ENCODE measurements around the gene ZNF253.
"Not testable (repeated sequence)": the region's sequence is repeated elsewhere in the genome, so short reads cannot be mapped to it uniquely, and the experiment has no call there.

ZNF253 gene

DNA sequence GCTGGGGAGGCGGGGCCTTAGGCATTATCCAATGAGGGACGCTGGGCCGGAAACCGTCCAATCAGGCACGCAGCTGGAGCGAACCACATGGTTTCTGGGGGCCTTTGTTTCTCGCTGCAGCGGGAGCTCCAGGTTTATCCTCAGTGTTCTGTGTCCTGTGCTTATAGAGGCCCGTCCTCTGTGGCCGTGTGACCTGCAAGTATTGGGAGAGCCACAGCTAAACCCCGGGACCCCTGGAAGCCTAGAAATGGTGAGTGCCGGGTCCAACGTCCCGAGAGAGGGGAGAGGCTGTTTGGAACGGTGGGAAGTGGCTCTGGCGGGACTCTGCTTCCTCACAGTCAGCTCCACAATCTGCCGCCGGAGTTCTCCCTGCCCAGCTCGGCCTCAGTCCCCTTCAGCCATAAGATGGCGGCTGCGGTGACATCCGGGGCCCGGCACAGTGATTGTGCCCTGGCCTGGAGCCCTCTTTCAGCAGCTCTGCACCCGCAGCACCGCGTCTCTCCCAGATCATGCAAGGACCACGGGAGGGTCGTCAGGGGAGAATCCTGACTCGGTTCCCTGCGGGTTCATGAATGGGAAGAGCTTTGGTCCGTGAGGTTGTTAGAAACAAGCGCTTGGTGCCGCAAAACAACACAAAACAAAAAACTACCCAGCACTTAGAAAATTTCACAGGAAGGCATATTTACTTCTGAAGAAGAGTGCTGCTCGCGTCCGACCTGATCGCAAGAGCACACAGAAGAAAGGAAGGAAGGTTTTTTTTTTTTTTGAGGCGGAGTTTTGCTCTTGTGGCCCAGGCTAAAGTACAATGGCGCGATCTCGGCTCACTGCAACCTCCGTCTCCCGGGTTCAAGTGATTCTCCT lies at the start of gene ZNF253:
ZNF253 (plus strand) TSS at position 133 of the 861 bp plus-strand sequence; CDS start at position 248, 115 bp downstream.
- peak; percentile 94 for DNase-seq

DNA sequence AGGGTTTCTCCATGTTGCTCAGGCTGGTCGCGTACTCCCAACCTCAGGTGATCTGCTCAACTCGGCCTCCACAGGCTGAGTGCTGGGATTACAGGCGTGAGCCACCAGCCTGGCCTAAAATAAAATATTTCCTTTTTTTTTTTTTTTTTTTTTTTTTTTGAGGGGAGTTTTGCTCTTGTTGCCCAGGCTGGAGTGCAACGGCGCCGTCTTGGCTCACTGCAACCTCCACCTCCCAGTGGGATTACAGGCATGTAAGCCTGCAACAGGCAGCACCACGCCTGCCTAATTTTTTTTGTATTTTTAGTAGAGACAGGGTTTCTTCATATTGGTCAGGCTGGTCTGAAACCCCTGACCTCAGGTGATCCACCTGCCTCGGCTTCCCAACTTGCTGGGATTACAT lies 49.0 kb upstream of the ZNF253 start:
- DNase-seq, result no peak

DNA sequence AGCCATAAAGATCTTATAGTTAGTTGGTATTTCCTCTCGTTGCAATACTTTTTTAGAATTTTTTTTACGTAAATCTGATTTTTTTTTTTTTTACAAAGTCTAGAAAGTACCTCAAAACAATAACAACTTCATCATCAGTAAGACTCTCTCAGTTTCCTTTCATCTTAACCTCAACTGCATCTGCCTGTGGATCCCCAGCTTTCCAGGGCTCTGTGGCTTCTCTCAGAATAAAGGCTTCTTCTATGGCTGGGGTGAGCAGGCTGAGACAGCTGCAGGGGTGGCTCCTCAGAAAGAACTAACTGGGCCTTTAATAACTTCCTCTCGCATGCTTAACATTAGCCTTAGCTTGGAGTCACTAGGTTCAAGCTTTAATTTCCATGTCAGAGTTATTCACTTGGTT lies 48.3 kb upstream of the ZNF253 start:
- DNase-seq, result no peak

DNA sequence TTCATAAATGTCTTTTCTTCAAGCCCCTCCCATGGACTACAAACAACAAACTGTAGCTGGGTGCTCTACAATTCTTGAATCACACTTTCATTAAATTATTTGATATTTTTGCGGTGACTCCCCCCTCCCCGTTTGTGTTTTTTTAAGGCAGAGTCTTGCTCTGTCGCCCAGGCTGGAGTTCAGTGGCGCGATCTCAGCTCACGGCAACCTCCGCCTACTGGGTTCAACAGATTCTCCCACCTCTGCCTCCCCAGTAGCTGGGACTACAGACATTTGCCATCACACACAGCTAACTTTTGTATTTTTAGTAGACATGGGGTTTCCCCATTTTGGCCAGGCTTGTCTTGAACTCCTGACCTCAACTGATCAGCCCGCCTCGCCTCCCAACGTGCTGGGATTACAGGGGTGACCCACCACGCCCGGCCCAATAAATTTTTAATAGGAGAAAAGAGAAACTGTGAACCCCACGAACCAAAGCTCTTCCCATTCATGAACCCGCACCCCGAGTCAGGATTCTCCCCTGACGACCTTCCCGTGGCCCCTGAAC lies 44.8 kb upstream of the ZNF253 start:
- DNase-seq, result no peak

DNA sequence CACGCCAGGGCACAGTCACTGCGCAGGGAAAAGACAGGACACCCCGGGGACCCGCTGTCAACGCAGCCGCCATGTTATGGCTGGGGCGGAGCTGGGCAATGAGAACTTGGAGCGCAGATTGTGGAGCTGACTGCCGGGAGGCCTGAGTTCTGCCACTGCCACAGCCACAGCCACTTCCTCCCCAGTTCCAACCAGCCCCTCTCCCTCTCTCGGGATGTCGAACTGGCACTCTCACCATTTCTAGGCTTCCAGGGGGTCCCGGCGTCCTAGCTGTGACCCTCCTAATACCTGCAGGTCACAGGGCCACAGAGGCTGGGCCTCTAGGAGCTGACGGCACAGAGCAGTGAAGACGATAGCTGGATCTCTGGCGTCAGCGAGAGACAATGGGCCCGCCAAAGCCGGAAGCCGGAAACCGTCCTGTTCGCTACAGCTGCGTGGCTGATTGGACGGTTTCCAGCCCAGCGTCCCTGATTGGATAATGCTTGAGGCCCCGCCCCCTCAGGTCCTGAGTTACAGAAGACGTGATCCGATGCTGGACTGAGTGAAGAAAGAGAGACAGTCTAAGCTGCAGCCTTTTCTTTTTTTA lies 44.2 kb upstream of the ZNF253 start, which contains the start of gene ZNF506:
ZNF506 (minus strand) TSS at position 385 of the 586 bp plus-strand sequence; CDS start at position 238, 147 bp downstream.
- DNase-seq, result peak; percentile 95

DNA sequence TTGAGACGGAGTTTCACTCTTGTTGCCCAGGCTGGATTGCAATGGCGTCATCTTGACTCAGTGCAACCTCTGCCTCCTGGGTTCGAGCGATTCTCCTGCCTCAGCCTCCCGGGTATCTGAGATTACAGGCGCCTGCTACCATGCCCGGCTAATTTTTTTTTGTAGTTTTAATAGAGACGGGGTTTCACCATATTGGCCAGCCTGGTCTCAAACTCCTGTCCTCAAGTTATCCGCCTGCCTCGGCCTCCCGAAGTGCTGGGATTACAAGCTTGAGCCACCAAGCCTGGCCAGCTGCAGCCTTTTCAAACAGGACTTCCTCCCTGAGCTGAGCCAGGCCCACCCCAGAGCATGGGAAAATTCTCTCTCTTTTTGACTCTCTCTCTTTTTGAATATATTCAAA lies 43.7 kb upstream of the ZNF253 start:
- peak; percentile 65 for DNase-seq

DNA sequence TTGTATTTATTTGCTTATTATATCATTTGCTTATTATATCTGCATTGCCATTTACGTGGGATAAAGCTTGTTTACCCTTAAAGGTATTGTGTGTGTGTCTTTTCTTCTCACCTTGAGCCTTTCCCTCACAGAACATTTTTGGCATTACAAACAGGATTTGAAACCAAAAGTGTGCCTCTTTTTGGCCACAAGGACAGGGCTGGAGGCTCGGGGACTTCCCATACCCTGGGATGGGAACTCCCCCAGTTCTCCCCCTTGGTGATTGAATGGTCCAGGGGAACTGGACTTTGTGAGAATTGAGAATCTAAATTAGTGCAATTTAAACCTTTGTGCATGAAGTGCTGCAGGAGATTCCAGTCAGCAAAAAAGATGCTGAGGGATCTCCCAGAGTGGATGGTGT lies 41.8 kb upstream of the ZNF253 start:
- DNase-seq, result no peak

DNA sequence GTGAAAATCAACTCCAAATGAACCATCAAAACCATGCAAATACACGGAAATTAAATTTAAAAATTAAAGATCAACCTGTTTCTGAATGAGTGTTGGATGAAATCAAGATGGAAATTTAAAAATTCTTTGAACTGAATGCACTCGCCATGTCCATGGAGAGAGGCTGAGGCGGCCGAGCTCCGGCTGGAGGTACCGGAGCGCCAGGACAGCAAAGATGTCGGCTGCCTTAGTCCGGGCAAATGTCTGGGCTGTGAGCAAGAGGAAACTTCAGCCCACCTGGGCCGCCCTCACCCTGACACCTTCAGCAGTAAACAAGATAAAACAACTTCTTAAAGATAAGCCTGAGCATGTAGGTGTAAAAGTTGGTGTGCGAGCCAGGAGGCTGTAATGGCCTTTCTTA lies 38.8 kb upstream of the ZNF253 start:
- no peak for DNase-seq

DNA sequence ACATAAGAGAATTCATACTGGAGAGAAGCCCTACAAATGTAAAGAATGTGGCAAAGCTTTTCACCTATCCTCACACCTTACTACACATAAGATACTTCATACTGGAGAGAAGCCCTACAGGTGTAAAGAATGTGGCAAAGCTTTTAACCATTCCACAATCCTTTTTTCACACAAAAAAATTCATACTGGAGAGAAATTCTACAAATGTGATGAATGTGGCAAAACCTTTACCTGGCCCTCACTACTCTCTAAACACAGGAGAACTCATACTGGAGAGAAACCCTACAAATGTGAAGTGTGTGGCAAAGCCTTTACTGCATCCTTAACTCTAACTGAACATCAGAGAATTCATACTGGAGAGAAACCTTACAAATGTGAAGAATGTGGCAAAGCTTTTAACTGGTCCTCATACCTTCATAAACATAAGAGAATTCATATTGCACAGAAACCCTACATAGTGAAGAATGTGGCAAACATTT lies 30.1 kb upstream of the ZNF253 start:
- no peak for DNase-seq

DNA sequence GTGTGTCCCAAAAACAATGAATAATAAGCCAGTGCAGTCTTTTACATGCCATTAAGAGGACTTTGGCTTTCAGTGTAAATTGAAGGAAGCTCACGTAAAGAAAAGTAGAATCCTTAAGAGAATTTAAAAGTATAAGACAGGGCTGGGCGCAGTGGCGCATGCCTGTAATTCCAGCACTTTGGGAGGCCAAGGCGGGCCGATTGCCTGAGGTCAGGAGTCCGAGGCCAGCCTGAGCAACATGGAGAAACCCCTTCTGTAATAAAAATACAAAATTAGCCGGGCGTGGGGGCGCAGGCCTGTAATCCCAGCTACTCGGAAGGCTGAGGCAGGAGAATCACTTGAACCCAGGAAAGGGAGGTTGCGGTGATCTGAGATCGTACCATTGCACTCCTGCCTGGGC lies 17.9 kb upstream of the ZNF253 start:
- no peak for DNase-seq

DNA sequence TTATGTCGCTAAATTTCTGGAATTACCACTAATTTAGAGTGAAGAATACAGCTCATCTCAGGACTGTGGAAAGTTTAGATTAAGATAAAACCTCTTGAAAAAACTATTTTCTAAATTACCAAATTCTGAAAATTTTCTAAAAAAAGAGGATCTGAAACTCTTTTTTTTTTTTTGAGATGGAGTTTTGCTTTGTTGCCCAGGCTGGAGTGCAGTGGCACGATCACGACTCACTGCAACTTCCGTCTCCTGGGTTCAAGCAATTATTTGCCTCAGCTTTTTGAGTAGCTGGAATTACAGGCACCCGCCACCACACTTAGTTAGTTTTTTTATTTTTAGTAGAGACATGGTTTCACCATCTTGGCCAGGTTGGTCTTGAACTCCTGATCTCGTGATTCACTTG lies 16.6 kb upstream of the ZNF253 start:
- DNase-seq, result no peak

DNA sequence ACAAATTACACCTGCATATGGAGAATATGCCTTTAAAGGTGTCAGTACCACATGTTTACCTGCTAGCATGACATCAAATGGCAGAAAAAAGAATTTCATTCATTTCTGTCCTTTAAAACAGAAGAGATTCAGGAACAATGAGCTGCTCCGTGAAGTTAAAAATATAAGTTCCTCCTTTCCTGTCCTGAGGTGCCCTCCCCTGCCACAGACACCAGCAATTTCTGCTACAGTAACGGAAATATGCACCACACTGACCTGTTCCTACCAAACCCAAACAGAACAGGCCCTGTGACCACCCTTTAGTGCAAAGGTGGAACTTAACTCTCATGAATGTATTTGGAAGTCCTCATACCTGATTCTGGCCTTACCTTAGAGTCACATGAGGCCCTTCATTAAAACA lies 13.9 kb upstream of the ZNF253 start:
- not testable (repeated sequence) for DNase-seq

DNA sequence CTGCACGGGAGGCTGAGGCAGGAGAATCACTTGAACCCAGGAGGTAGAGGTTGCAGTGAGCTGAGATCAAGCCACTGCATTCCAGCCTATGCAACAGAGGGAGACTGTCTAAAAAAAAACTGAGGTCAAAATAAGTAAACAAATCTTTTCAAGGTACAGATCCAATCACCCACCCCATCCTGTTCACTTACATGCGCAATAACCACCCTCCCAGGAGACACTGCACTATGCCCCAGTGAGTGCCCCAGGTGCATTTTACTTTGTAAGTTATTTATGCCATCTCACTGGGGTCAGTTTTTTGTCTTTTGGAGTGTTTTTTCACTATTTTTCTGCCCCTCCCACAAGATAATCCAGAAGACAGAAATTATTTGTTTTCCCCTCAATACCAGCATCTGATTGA lies 6.9 kb upstream of the ZNF253 start:
- DNase-seq, result no peak

DNA sequence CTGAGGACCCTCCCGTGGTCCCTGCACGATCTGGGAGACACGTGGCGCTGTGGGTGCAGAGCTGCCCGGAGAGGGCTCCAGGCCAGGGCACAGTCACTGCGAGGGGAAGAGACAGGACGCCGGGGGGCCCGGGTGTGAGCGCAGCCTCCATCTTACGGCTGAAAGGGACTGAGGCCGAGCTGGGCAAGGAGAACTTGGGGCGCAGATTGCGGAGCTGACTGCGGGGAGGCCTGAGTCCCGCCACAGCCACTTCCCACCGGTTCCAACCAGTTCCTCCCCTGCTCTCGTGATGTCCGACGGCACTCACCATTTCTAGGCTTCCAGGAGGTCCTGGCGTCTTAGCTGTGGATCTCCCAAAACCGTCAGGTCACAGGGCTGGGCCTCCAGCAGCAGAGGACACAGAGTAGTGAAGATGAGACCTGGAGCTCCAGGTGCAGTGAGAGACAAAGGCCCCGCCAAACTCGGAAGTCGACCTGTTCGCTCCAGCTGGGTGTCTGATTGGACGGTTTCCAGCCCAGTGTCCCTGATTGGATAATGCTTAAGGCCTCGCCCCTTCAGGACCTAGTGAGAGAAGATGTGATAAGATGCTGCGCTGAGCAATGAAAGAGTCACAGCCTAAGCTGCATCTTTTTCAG lies 4.8 kb upstream of the ZNF253 start:
- DNase-seq, result peak; percentile 58

DNA sequence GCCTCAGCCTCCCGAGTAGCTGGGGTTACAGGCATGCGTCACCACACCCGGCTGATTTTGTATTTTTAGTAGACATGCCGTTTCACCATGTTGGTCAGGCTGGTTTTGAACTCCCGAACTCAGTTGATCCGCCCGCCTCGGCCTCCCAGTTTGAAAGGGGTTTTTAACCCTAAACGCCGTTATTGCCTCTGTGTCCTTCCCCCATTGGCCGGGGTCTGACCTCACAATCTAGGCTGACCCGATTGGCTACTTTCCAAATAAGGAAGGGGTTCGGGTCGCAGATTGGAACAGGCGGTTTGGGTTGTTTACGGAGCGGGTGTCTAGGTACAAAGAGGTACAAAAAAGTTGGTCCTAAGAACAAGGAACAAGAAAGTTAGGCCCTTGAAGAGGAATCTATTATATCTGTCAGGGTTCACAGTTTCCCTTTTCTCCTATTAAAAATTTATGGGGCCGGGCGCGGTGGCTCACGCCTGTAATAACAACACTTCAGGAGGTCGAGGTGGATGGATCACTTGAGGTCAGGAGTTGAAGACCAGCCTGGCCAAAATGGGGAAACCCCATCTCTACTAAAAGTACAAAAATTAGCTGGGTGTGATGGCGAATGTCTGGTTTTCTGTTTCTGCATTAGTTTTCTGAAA lies 1.0 kb downstream of the ZNF253 start:
- peak; percentile 68 for DNase-seq

DNA sequence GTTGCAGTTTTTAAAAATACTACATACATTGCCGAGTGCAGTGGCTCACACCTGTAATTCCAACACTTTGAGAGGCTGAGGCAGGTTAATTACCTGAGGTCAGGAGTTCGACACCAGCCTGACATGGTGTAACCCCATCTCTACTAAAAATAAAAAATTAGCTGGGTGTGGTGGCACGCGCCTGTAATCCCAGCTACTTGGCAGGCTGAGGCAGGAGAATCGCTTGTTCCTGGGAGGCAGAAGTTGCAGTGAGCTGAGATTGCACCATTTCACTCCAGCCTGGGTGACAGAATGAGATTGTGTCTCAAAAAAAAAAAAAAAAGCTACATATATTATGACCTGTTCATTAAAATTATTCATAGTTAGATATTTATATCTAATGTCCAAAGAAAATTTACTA lies 4.4 kb downstream of the ZNF253 start:
- not testable (repeated sequence) for DNase-seq

DNA sequence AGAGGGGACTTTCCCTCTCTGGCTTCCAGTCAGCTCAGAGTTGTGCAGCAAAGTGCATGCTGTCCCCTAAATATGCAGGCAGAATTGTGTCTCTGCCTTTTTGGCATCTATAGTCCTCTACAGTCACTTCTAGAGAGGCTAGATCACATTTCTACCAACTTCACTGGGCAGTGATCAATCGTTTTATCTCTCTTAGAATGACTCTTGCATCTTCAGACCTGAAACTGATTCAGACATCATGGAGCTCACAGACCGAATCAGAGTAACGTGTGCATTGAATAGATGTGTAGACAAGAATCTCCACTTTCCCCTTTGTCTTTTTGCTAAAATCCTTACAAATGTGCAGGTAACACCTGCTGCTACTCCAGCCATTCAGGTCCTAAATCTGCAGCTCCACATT lies 6.2 kb downstream of the ZNF253 start:
- DNase-seq, result no peak

DNA sequence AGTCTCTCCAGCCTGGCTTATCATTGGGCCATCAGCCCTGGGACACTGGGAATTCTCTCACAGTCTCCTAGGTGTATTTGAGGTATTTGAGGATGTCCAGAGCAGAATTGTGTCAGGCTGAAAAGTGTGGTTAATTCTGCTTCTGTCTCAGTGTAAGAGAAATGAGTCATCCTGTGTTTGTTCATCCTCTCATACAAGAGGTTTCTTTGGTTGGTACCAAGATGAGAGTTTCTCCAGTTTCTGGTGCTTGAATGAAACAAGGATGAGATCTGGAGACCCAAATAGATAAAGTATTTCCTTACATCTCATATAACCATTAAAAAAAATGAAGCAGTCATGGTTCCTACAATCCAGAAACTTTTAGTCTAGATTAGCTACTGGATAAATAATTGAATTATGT lies 7.7 kb downstream of the ZNF253 start:
- no peak for DNase-seq

DNA sequence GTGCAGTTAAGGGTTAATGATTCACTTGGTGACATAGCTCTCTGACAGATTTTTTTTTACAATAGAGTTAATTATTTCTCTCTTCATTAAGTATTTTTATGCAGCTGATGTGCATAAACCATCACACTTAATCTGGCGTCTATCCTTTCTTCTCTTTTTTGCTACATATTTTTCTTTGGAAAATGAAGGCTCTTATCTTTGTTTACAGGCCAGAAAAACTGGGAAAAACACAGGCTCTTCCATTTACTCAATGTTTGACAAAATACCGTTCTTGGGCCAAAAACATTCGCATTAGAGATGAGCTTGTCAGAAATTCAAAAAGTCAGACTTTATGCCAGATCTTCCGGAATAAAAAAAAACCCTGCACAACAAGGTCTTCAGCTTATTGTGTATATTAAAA lies 12.0 kb downstream of the ZNF253 start:
- no peak for DNase-seq

DNA sequence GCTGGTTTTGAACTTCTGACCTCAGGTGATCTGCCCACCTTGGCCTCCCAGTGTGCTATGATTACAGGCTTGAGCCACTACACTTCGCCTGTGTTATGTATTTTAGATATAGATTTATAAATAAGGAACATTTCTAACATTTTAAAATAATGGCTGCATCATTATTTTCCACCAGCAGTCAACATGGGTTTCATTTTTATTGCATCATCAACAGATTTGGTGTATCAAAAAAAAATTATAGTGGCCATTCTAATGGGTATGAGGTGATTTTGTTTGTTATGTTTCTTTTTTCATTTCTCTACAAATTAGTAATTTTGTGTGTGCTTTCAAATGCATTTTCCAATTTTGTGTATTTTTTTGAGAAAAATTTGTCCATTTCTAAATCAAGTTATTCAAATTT lies 18.9 kb downstream of the ZNF253 start:
- DNase-seq, result no peak

DNA sequence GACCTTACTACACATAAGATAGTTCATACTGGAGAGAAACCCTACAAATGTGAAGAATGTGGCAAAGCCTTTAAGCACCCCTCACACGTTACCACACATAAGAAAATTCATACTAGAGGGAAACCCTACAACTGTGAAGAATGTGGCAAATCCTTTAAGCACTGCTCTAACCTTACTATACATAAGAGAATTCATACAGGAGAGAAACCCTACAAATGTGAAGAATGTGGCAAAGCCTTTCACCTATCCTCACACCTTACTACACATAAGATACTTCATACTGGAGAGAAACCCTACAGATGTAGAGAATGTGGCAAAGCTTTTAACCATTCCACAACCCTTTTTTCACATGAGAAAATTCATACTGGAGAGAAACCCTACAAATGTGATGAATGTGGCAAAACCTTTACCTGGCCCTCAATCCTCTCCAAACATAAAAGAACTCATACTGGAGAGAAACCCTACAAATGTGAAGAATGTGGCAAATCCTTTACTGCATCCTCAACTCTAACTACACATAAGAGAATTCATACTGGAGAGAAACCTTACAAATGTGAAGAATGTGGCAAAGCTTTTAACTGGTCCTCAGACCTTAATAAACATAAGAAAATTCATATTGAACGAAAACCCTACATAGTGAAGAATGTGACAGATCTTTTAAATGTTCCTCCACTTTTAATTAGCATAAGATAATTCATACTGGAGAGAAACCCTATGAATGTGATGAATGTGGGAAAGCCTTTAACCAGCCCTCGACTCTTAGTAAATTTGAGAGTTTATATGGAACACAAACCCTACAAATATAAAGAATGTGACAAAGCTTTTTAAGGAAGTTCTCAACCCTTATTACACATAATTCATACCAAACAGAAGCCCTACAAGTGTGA lies 26.6 kb downstream of the ZNF253 start:
- not testable (repeated sequence) for DNase-seq

Measured in activated CD8-positive, alpha-beta memory T cell treated with anti-CD3 and anti-CD28 coated beads, Interleukin-2, amount 50 U/mL, for 48 hours (primary cell).